A549 treated with CpdA at 1 μM for 4 hours (cell line): ENCODE results near the gene ZNF285. TPM values are rescaled to one million over a fixed set of nuclear protein-coding genes. Genes with fewer than 3 reads are reported as not detected.

ENCODE experiments used
- total RNA-seq: library from RNA; stranded (reverse); fragments of 200-300 nt; extraction: Qiagen RNA extraction; gene quantifications from 5 replicates; pipeline ENCODE4 v1.2.3, GENCODE V29; 2022; ENCODE audit warnings: low read depth

ZNF285 gene
- 1.7 to 2.9 TPM (median 2.4 TPM) in 5 replicates for total RNA-seq

GRCh38 chr19:44401139-44402115 is at the start of gene ZNF285:
Gene ZNF285 (minus strand): TSS chr19:44401608. CDS start chr19:44397213, 4,395 bp downstream.

GRCh38 chr19:44447916-44448674 is 46.7 kb upstream of the ZNF285 start, which contains the start of gene ZNF229:
Gene ZNF229 (minus strand): TSS chr19:44448472. CDS start chr19:44442847, 5,625 bp downstream.

GRCh38 chr19:44356383-44357111 is 44.9 kb downstream of the ZNF285 start, which contains the start of gene ZNF112:
Gene ZNF112 (minus strand): TSS chr19:44356680. CDS start chr19:44340539, 16,141 bp downstream.

Other genes starting within 250 kb of the ZNF285 start
- 19.3 to 23.0 TPM (median 19.8 TPM) in 5 replicates for gene ZNF226, start 236.5 kb downstream of the ZNF285 start, total RNA-seq
- gene ZNF227, start 189.1 kb downstream of the ZNF285 start, total RNA-seq = 10.7 to 12.9 TPM (median 11.0 TPM) in 5 replicates
- 0.41 to 0.86 TPM (median 0.45 TPM) in 5 replicates for gene ZNF233, start 141.7 kb downstream of the ZNF285 start, total RNA-seq
- gene ZNF235, start 96.6 kb downstream of the ZNF285 start, total RNA-seq = 2.4 to 4.1 TPM (median 3.1 TPM) in 5 replicates
- gene ZNF112, start 44.9 kb downstream of the ZNF285 start, total RNA-seq = 1.7 to 2.8 TPM (median 2.3 TPM) in 5 replicates
- 2.0 to 4.3 TPM (median 2.6 TPM) in 5 replicates for gene ZNF229, start 46.9 kb upstream of the ZNF285 start, total RNA-seq
- 7.7 to 10.4 TPM (median 8.6 TPM) in 5 replicates for gene ZNF180, start 98.9 kb upstream of the ZNF285 start, total RNA-seq
- gene CEACAM20, start 128.1 kb upstream of the ZNF285 start, total RNA-seq = 0.08 TPM in 1 of 5 replicates, not detected in the others
- 0.31 to 0.59 TPM (median 0.38 TPM) in 5 replicates for gene IGSF23, start 212.0 kb upstream of the ZNF285 start, total RNA-seq
- gene PVR, start 242.3 kb upstream of the ZNF285 start, total RNA-seq = 103 to 119 TPM (median 115 TPM) in 5 replicates